Neural cell (in vitro differentiated cells): ENCODE data around the gene PDE9A. TPM values are rescaled to one million over a fixed set of nuclear protein-coding genes. Genes with fewer than 3 reads are reported as not detected.

Experiments
- H2AFZ ChIP-seq: fragments of 200-600, 300-800 bp; sonication (generic), shearing (Covaris generic); 2 replicates; pipeline ENCODE4 v1.6.0; 2014; ENCODE audit warnings: low read depth, mild to moderate bottlenecking, antibody characterized with exemption, low read length, moderate library complexity
- H3F3A ChIP-seq: fragments of 200-600 bp; shearing (Covaris generic); 2 replicates; pipeline ENCODE4 v1.6.1; 2016; ENCODE audit warnings: mild to moderate bottlenecking, moderate library complexity, mixed read lengths, antibody characterized with exemption, low read length; ENCODE audit not compliant: insufficient read depth, poor library complexity, severe bottlenecking
- H3K27ac ChIP-seq: fragments of 200-600, 300-800 bp; sonication (generic), shearing (Covaris generic); 2 replicates; pipeline ENCODE4 v1.5.1; 2014; ENCODE audit warnings: mild to moderate bottlenecking, low read length, moderate library complexity
- H3K27me3 ChIP-seq: fragments of 300-800, 200-600 bp; sonication (generic), shearing (Covaris generic); 2 replicates; pipeline ENCODE4 v1.6.0; 2014; ENCODE audit warnings: mild to moderate bottlenecking, low read depth, low read length, moderate library complexity; ENCODE audit not compliant: insufficient read depth
- H3K36me3 ChIP-seq: fragments of 300-800, 200-600 bp; sonication (generic), shearing (Covaris generic); 2 replicates; pipeline ENCODE4 v1.5.1; 2014; ENCODE audit warnings: mild to moderate bottlenecking, antibody characterized with exemption, low read length, moderate library complexity; ENCODE audit not compliant: insufficient read depth
- H3K4me2 ChIP-seq: fragments of 300-800, 200-600 bp; sonication (generic), shearing (Covaris generic); 2 replicates; pipeline ENCODE4 v1.6.0; 2014; ENCODE audit warnings: mild to moderate bottlenecking, low read length
- H3K4me3 ChIP-seq: fragments of 300-800, 200-600 bp; sonication (generic), shearing (Covaris generic); 2 replicates; pipeline ENCODE4 v1.5.1; 2014; ENCODE audit warnings: mild to moderate bottlenecking, low read length, moderate library complexity
- H3K79me2 ChIP-seq: fragments of 200-600 bp; shearing (Covaris generic); replicated peaks from 2 replicates; pipeline ENCODE4 v1.6.0; 2014; ENCODE audit warnings: mild to moderate bottlenecking, low read length, moderate library complexity; ENCODE audit not compliant: insufficient read depth
- H3K9ac ChIP-seq: fragments of 300-800, 200-600 bp; sonication (generic), shearing (Covaris generic); 2 replicates; pipeline ENCODE4 v1.6.1; 2016; ENCODE audit warnings: mild to moderate bottlenecking, low read length, mixed read lengths
- H3K9me2 ChIP-seq: fragments of 200-600 bp; shearing (Covaris generic); 2 replicates; pipeline ENCODE4 v1.6.1; 2016; ENCODE audit warnings: mild to moderate bottlenecking, low read length, mixed read lengths; ENCODE audit not compliant: insufficient read depth
- H3K9me3 ChIP-seq: fragments of 200-600, 300-800 bp; sonication (generic), shearing (Covaris generic); 2 replicates; pipeline ENCODE4 v1.6.1; 2016; ENCODE audit warnings: mild to moderate bottlenecking, mixed run types, low read length, moderate library complexity, mixed read lengths
- H4K20me1 ChIP-seq: fragments of 200-600 bp; shearing (Covaris generic); 2 replicates; pipeline ENCODE4 v1.6.1; 2016; ENCODE audit warnings: mild to moderate bottlenecking, mixed run types; ENCODE audit not compliant: insufficient read depth
- EP300 ChIP-seq: fragments of 450-650 bp; conservative IDR thresholded peaks from 2 replicates; pipeline ENCODE4 v1.6.1; 2014; ENCODE audit warnings: antibody characterized with exemption, mild to moderate bottlenecking, moderate library complexity; ENCODE audit not compliant: poor library complexity, severe bottlenecking
- EZH2 ChIP-seq: fragments of 200-600, 300-800 bp; shearing (Covaris generic), sonication (generic); IDR thresholded peaks from 2 replicates; pipeline ENCODE4 v1.6.1; 2014; ENCODE audit warnings: antibody characterized with exemption, low read length, borderline replicate concordance, mild to moderate bottlenecking; ENCODE audit not compliant: insufficient read depth, poor library complexity, severe bottlenecking
- MXI1 ChIP-seq: fragments of 450-650 bp; conservative IDR thresholded peaks from 2 replicates; pipeline ENCODE4 v1.6.1; 2014; ENCODE audit warnings: antibody characterized with exemption, mild to moderate bottlenecking; ENCODE audit not compliant: poor library complexity, severe bottlenecking
- POLR2AphosphoS5 ChIP-seq: IDR thresholded peaks from 2 replicates; pipeline ENCODE4 v1.6.1; 2012
- RAD21 ChIP-seq: fragments of 450-650 bp; conservative IDR thresholded peaks from 2 replicates; pipeline ENCODE4 v1.6.1; 2014; ENCODE audit warnings: antibody characterized with exemption, mild to moderate bottlenecking, moderate library complexity
- SMC3 ChIP-seq: fragments of 450-650 bp; conservative IDR thresholded peaks from 2 replicates; pipeline ENCODE4 v1.6.1; 2014; ENCODE audit warnings: antibody characterized with exemption, mild to moderate bottlenecking, moderate library complexity; ENCODE audit not compliant: poor library complexity
- TAF1 ChIP-seq: IDR thresholded peaks from 2 replicates; pipeline ENCODE4 v1.6.1; 2012; ENCODE audit warnings: low read depth
- polyA plus RNA-seq: library from polyadenylated mRNA; depleted of rRNA; stranded (reverse); fragments of >200 nt; gene quantifications from 2 replicates; pipeline ENCODE4 v1.2.3, GENCODE V29; 2014
- TF ChIP-seq, protein P1 (sequence below): IDR thresholded peaks from 2 replicates; pipeline ENCODE4 v1.6.1; 2012; ENCODE audit warnings: borderline replicate concordance
- TF ChIP-seq, protein P2 (sequence below): fragments of 450-650 bp; IDR thresholded peaks from 2 replicates; pipeline ENCODE4 v1.5.1; 2014; ENCODE audit warnings: antibody characterized with exemption, mild to moderate bottlenecking, moderate library complexity; ENCODE audit not compliant: poor library complexity, severe bottlenecking

Gene PDE9A
- polyA plus RNA-seq, 1 donor from 2014 or later: 32.2 TPM

DNA sequence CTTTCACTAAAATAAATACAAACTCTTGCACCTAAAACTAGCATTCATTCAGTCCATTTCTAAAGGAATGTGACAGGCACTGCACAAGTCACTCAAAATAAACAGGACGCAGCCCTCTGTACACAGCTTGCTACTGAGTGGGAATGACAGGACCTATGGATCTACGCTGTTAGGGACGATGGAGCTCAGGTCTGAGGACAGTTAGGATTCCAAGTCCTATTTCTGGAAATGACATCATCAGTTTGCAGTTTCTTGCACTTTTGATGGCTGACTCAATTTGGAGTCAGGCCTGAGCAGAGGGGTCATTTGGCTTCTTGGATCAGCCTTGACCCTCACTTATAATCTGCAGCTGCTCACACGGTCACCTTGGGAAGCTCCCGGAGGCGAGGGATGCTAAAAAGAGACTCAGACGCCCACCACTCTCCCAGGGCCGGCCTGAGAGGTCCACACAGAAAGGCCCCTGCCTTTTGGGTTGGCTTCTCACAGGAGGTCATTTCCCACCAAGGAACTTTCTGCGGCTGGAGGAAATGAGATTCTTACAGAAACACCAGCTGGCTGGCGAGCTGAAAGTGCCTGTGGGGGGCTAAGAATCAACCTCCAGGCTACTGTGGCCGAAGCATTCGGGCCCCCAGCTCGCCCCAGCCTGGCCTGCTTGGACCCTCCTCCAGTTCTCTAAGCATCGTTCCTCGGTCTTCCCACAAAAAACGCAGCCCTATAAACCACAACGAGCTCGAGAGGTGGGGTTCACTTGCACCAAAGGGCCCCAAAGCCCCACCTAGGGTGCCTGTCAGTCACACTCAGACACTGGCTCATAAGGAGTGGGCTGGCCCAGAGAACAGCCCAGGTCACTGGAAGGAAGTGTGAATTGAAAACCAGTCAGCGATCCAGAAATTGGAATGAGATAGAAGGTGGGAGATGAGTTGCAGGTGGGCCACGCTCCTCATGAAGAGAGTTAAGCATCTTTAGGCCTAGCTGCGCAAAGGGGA, 8.9 kb upstream of the PDE9A start:
- Histone ChIP-seq H3K4me2 (no peak overlapping the region), H3K9me2 (no peaks in the 10 kb centered on the region), H3K4me3 (no peak overlapping the region), H2AFZ (no peak overlapping the region), H4K20me1 (no peaks in the 10 kb centered on the region), H3K36me3 (no peaks in the 10 kb centered on the region), H3K79me2 (no peaks in the 10 kb centered on the region), H3K9me3 (no peaks in the 10 kb centered on the region), H3K27me3 (no peaks in the 10 kb centered on the region), H3F3A (no peaks in the 10 kb centered on the region), H3K9ac (no peak overlapping the region), H3K27ac (no peak overlapping the region)
- TF ChIP-seq, protein P1, sequence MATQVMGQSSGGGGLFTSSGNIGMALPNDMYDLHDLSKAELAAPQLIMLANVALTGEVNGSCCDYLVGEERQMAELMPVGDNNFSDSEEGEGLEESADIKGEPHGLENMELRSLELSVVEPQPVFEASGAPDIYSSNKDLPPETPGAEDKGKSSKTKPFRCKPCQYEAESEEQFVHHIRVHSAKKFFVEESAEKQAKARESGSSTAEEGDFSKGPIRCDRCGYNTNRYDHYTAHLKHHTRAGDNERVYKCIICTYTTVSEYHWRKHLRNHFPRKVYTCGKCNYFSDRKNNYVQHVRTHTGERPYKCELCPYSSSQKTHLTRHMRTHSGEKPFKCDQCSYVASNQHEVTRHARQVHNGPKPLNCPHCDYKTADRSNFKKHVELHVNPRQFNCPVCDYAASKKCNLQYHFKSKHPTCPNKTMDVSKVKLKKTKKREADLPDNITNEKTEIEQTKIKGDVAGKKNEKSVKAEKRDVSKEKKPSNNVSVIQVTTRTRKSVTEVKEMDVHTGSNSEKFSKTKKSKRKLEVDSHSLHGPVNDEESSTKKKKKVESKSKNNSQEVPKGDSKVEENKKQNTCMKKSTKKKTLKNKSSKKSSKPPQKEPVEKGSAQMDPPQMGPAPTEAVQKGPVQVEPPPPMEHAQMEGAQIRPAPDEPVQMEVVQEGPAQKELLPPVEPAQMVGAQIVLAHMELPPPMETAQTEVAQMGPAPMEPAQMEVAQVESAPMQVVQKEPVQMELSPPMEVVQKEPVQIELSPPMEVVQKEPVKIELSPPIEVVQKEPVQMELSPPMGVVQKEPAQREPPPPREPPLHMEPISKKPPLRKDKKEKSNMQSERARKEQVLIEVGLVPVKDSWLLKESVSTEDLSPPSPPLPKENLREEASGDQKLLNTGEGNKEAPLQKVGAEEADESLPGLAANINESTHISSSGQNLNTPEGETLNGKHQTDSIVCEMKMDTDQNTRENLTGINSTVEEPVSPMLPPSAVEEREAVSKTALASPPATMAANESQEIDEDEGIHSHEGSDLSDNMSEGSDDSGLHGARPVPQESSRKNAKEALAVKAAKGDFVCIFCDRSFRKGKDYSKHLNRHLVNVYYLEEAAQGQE: no peak
- TF ChIP-seq MXI1: no peak
- no peak for TF ChIP-seq TAF1
- TF ChIP-seq EP300: no peak
- TF ChIP-seq, protein P2, sequence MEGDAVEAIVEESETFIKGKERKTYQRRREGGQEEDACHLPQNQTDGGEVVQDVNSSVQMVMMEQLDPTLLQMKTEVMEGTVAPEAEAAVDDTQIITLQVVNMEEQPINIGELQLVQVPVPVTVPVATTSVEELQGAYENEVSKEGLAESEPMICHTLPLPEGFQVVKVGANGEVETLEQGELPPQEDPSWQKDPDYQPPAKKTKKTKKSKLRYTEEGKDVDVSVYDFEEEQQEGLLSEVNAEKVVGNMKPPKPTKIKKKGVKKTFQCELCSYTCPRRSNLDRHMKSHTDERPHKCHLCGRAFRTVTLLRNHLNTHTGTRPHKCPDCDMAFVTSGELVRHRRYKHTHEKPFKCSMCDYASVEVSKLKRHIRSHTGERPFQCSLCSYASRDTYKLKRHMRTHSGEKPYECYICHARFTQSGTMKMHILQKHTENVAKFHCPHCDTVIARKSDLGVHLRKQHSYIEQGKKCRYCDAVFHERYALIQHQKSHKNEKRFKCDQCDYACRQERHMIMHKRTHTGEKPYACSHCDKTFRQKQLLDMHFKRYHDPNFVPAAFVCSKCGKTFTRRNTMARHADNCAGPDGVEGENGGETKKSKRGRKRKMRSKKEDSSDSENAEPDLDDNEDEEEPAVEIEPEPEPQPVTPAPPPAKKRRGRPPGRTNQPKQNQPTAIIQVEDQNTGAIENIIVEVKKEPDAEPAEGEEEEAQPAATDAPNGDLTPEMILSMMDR: no peak
- no peak for TF ChIP-seq EZH2
- TF ChIP-seq RAD21: no peak
- TF ChIP-seq POLR2AphosphoS5: no peak

DNA sequence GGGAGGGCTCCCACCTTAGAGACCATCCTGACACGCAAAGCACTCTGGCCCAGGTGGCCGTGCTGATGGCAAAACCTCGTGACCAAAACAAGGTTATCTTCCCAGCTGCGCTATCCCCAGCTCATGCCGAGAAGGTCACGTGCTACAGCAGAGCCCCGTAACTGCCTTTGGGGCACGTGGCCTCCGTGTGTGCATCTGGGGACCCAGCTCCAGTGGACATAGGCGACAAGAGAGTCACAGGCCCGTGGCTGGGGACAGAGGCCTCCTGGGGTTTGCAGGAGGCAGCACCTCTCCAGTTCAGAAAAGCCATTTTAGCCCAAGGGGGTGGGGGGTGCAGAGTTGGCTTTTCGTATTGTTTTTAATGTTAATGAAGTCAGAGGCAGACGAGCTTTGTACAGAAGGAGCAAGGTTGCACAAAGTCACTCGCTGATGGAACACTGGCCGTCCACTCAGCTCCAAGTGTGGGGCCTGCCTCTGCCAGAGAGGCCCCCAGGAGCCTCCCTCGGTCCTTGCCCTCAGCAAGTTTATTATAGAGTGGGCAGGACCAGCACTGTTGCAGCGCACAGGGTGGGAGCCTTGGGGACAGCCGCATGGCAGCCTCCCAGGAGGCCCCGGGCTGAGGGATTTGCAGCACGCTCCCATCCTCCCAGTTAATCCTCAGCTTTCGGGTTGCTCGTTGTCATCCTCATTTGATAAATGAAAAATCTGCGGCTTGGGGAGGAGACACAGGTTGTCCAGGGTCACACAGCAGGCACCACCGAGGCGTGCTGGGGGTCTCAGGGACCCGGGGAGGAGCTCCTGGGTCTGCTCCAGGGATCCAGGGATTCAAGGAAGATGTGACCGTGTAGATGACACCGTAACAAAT, 8.0 kb upstream of the PDE9A start:
- Histone ChIP-seq H2AFZ (no peak overlapping the region), H3F3A (no peaks in the 10 kb centered on the region), H3K27ac (no peak overlapping the region), H3K27me3 (no peaks in the 10 kb centered on the region), H4K20me1 (no peaks in the 10 kb centered on the region), H3K9me2 (no peaks in the 10 kb centered on the region), H3K4me3 (no peak overlapping the region), H3K9ac (no peak overlapping the region), H3K9me3 (no peaks in the 10 kb centered on the region), H3K36me3 (no peaks in the 10 kb centered on the region), H3K79me2 (no peaks in the 10 kb centered on the region), H3K4me2 (no peak overlapping the region)
- TF ChIP-seq SMC3: no peak
- TF ChIP-seq, protein P2: no peak
- no peak for TF ChIP-seq MXI1
